GM15510 (cell line): ENCODE measurements around the gene PDE10A.

Source experiments
- POLR2A ChIP-seq: IDR thresholded peaks from 3 replicates; pipeline ENCODE4 v1.6.1; 2011; ENCODE audit warnings: borderline replicate concordance; ENCODE audit not compliant: insufficient read length; ENCODE audit errors: extremely low read depth

The PDE10A gene

DNA sequence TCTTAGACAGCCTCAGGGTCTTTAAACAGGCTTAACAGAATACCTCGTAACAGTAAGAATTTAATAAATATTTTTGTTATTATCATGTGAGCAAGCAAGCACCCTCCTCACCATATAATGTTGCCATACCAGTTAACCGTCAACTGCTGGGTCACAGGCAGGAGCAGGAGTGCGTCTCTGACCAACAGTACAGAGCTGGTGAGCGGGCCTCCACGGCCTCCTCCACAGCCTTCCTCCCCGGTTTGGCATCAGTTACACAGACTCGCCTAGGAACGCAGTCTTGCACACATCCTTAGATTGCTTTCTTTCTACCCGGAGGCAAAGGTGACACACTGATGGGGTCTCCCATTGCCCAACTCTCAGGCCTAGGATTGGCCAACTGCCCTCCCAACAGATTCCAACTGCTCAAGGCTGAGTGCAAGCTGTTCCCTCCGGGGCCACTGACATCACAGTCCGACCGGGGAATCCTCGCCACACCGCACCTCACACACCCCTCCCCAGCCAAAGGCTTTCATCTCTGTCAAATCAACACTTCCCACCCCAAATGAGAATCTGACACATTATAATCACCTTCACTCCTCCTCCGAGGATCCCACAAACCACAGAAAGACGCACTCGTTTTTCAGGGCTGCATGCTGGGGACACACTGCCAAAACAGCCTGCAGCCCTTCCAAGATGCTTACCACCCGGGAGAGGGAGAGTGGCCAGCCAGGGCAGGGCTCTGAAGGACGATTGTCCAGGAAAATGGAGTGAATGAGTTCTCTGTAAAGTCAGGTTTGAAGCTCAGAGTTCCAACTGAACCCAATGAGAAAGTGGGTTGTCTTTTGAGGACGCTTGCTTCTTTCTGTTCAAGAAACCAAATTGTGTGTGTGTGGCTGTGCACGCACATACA lies 63.2 kb downstream of the PDE10A start:
- no peak for TF ChIP-seq POLR2A

DNA sequence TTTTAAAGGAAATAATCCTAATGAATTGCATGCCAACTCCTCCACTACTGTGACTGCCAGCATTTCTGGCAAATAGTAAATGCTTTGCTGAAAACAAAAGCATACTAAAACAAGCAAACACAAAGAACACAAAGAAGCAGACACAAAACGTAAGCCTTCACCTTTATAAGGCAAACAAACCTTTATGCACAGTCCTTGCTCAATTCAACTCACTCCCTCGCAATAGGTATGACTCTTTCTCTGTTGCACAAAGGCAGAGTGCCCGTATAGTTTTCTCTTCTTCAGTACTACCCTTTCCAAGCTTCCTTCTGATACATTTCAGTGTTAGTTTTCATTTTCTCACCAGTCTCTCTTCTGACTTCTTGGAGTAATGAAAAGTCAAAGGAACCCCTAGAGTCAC lies 63.9 kb downstream of the PDE10A start:
- no peak for TF ChIP-seq POLR2A

DNA sequence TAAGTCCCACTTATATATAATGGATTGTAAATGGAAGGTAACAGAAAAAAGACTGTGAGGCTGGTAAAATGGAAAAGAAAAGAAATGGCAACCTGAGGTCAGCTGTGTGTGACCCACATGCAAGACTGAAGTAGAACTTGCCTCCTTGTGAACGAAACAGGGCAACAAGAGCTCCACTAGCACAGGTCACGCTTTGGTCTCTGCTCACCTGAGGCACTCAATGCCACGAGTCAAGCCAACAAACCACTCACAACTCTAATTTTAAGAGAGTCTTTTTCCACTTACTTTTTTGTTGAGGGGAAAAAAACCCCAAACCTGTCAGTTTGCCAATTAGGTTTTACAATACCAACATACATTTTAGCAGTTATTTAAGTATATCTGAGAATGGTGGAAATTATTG lies 65.2 kb downstream of the PDE10A start:
- no peak for TF ChIP-seq POLR2A

DNA sequence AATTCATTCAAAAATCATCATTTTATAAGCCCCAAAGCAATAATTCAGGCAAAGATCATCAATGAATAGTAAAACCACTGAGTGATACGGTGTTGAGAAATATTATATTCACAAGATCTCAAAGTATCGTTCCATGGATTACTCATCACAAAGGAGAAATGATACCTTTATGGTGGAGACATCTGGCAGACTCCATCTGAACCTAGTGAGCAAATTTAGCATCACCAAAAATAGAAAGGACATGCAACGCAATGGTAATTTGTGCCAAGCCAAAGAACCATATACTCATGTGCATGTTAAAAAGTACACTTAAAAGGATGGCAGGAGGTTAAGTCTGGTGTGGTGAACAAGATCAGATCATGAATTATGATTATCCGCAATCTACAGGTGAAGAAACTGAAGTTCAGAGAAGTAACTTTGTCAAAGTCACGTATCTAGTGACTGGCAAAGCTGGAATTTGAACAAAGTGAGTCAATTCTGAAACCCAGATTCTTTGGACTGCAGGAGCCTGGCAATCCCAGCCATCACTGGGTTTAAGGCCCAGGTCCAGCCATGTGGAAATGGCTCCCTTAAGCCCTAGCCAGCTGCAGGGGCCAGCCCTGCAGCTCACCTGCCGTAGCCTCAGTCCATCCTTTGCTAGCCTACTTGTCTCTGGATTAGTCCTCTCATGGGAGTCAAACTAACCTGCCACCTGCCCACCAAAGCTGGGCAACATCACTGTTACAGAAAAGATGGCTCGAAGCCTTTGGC lies 68.3 kb downstream of the PDE10A start:
- TF ChIP-seq POLR2A, result no peak

DNA sequence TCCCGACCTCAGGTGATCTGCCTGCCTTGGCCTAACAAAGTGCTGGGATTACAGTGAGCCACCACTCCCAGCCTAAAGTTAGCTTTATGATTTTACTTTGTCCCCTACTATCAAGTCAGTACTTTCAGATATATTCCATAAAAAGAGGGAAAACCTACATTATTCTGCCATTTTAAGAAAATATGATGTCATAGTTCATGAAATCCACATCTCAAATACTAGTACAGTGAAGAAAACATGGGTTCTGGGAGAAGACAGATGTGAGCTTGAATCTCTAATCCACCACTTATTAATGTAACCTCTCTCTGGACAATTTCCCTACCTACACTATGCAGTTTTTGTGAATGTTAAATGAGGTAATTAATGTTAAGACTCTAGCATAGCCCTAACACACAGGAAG lies 74.5 kb downstream of the PDE10A start:
- TF ChIP-seq POLR2A, result no peak

DNA sequence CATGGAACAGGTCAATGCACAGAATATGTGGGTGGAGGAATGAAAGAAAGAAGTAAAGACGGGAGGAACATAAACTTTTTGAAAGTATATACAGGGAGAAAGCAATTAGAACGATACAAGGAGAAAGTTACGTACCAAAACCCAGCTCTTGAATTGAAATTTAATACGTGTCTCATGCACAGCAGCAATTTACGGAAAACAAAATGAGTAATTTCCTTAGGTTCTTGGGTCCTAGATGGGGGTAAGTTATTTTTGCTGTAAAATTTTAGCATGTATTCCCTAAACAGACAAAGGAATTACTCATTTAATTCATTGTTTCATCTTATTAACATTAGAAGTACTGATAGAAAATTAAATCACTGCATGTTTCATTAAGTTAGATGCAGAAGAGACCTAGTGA lies 75.8 kb downstream of the PDE10A start:
- TF ChIP-seq POLR2A, result no peak

DNA sequence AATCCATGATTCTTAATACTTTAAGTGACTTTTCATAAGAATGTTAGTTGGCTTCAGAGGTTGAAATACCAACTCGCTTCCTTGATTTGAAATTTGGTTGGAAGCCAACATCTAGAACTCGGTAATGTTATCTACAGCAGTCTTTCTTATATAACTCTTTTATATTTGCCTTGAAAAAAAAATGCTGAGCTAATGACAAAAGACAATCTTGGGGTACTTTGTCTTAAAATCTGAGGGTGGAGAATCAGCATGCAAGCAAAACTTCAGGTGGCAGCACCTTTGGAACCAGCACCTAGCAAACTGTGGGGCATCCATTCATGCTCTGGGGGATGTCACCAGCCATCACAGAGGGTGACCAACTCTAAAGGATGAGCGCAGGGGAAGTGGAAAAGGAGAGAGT lies 76.3 kb downstream of the PDE10A start:
- no peak for TF ChIP-seq POLR2A

DNA sequence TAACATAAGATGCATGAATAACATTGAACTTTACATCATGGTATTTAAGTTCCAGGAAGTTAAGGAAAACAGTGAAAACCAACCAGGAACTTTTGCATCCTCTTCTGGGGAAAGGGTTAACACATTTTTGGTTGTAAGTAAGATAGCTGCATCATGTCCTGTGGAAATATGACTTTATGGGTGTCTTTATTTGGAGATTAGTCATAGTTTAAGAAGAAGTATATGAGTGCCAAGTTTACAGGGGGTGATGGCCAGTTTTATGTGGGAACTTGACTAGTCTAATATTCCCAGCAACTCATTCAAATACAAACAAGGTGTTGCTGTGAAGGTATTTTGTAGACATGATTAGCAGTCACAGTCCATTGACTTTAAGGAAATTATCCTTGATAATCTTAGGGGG lies 78.0 kb downstream of the PDE10A start:
- no peak for TF ChIP-seq POLR2A

DNA sequence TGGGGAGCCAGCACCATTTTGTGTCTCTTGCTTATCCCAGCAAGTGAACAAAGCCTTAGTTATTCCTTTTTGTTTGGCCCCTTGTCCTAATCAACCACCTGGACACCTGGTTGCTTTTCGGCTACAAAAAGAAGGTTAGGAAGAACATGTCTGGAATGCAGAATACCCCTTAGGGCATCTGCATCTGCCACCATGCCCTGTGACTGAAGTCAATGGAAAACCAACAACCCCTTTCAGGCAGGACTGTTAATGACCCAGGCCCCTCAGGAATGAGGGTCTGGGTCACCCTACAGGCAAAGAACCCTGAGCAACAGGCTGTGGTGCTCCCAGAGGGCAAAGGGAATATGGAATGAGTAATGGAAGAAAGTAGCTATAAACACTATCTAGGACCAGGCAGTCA lies 78.5 kb downstream of the PDE10A start:
- no peak for TF ChIP-seq POLR2A

DNA sequence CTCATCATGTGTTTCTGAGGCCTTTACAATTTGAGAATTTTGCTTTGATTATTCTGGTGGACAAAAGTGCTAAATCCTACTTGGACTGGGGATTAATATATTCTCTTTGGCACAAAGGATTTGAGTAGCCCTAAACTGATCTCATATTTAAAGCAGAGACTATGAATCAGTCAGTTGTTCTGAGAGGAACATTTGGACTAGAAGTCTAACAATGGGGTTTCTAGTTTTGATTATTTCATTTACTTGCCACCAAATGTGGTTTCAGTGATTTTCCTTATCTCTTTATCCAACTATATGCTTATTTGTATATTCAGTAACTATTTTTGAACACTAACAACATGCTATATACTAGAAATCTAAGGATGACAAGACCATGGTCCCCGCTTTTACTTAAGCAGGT lies 81.4 kb downstream of the PDE10A start:
- TF ChIP-seq POLR2A, result no peak

DNA sequence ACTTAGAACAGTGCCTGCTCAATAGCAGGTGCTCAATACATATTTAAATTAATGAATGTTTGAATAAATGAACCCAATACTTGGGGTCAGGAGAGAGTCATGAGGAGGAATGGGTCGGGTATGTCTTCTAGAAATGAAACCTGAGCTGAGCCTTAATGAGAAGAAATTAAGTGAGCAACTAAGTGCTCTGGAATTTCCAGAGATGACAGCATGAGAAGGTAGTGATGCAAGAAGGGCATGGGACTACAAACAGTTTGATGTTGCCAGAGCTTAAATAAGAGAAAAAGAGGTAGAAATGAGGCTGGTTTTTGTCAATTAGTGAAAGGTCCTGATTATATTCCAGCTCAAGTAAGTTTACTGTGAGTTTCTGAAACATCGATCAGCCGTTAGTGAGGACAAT lies 82.9 kb downstream of the PDE10A start:
- no peak for TF ChIP-seq POLR2A

DNA sequence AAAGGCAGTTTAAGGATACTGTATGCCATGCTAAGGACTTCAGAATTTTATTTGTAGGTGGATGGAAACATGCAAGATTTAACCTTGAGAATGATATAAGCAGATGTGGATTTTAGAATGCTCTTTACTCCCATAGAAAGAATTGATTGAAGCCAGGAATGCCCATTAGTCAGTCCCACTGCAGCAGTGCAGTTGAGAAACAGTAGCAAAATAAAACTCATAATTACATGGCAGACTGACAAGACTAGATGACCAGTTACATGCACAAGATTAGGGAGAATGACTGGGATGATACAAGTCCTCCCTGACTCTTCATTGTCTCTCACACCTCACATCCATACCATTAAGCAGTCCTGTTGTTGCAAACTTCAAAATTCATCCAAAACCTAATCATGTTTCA lies 83.9 kb downstream of the PDE10A start:
- TF ChIP-seq POLR2A, result no peak

DNA sequence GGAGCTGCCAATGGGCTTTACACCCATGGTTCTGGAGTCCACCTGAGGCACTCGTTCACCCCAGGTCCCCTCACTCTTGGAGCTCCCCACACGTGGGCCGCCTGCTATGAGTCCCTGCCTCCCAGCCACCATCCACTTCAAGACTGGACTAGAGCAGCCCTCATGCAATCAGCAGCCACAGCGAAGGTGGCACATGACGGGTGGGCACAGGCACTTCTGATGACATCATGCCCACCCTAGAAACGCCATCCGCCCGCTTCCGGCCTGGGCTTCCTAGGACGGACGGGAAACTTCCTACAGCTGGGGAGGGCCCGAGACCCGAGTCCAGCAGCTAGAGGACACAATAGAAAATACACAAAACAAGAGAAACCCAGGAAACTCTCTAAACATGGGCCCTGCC lies 85.5 kb downstream of the PDE10A start:
- no peak for TF ChIP-seq POLR2A

DNA sequence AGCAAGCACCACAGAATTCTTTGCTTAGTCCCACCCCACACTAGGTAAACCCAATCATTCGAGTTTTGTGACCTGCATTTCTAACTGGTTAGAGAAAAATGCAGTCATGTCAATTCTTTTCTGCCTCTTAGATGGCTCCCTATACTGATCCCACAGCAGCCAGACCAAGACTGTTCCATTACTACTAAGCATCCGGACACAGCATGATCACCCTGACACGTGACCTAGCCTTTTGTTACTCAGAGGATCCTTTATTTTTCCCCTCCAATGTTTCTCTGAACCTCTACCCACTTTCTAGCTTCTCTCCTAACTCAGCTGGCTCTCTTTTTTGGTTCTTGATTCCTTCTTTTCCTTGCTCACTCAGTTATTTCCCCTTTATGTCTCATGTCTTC lies 87.9 kb downstream of the PDE10A start:
- no peak for TF ChIP-seq POLR2A

DNA sequence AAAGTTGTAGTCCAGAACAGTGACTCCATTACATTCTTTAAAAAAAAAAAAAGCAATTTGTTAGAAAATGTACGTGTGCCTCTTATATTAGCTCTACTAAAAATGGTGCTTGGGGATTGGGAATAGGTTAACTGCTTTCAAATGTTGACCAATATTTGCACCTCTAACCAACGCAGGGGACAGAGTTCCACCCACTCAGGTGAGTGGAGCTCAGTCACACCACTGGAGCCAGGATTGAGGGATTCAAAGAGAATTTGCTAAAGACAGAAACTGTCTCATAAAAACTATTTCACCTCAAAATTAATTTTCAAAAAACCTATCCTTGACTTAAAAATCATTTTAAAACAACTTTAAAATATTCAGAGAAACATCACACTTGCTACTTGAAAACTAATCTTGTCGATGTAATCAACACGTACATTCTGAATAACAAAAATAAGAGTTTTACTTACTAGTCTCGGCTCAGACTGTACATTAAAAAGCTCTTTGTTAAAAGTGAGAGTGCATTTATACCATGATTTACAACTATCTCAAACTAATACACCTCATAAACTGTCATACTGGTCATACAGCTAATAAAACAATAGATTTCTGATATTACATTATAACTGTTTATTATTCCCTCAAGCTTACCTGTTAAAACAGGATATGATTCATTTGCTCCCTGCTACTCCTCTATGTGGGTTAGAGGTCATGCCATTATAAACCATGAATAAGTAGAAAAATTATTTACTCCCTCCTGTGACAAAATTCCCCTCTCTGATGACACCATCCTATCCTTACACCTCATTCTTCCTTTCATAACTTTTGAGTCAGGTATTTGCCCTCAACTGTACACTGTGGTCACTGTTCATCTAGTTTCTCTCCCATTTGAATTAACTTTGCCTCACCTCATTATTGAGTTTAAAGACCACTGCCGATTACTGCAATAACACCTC lies 88.6 kb downstream of the PDE10A start:
- no peak for TF ChIP-seq POLR2A
